ENCODE data around the gene DLGAP1. TPM values are rescaled to one million over a fixed set of nuclear protein-coding genes. Genes with fewer than 3 reads are reported as not detected.

The DLGAP1 gene
- total and polyA plus RNA-seq, 2 of the 13 experiments (the other 11 are each of a cell fraction or from before 2014, with no cell fraction given): 0.01 TPM; not detected in 1

- no peak for TF ChIP-seq TOE1 (CRISPR knock-in tag; IDR thresholded peaks at IDR 0.05)
- no peak for TF ChIP-seq ZNF362 (CRISPR knock-in tag; IDR thresholded peaks at IDR 0.05; ENCODE audit: borderline replicate concordance)
- TF ChIP-seq NR2C2 (CRISPR knock-in tag; IDR thresholded peaks at IDR 0.05; ENCODE audit: borderline replicate concordance): no peak
- no peak for TF ChIP-seq ZNF296 (CRISPR knock-in tag; conservative IDR thresholded peaks at IDR 0.05)
- TF ChIP-seq ZKSCAN1 (IDR thresholded peaks at IDR 0.05; ENCODE audit: low read length): no peak
- TF ChIP-seq ZBTB8A (CRISPR knock-in tag; IDR thresholded peaks at IDR 0.05; ENCODE audit: borderline replicate concordance, low read depth): no peak
- TF ChIP-seq ZNF414 (CRISPR knock-in tag; IDR thresholded peaks at IDR 0.05): no peak
- TF ChIP-seq ATF2 (CRISPR knock-in tag; IDR thresholded peaks at IDR 0.05): 0 out of 2 replicates have a peak, but pooled peaks have one; percentile 17
- TF ChIP-seq ZBTB2 (CRISPR knock-in tag; IDR thresholded peaks at IDR 0.05; ENCODE audit: low read depth): no peak
- no peak for TF ChIP-seq ZBTB46 (CRISPR knock-in tag; IDR thresholded peaks at IDR 0.05; ENCODE audit: borderline replicate concordance)
- TF ChIP-seq JUNB (CRISPR knock-in tag; IDR thresholded peaks at IDR 0.05; ENCODE audit: borderline replicate concordance): no peak
- no peak for TF ChIP-seq TOPORS (CRISPR knock-in tag; IDR thresholded peaks at IDR 0.05)
- TF ChIP-seq CEBPZ (IDR thresholded peaks at IDR 0.05; ENCODE audit: low read length): no peak
- TF ChIP-seq STAG1 (CRISPR knock-in tag; IDR thresholded peaks at IDR 0.05): no peak
- TF ChIP-seq ZNF577 (CRISPR knock-in tag; IDR thresholded peaks at IDR 0.05; ENCODE audit: borderline replicate concordance, low read depth): no peak
- TF ChIP-seq ZNF605 (CRISPR knock-in tag; IDR thresholded peaks at IDR 0.05): 0 out of 2 replicates have a peak, but pooled peaks have one; percentile 56
- TF ChIP-seq SRSF4 (IDR thresholded peaks at IDR 0.05; ENCODE audit: low read depth, low read length, poor library complexity, severe bottlenecking): no peak
Measured at GRCh38 chr18:3652380-3653262, 802.5 kb downstream of the DLGAP1 start (continued).

Data from HepG2 (cell line).